HG02852 (cell line): ENCODE data around the gene UNC5CL.
A peak's percentile ranks its signal among the peaks of the same experiment; 100 is the strongest.
"Not testable (repeated sequence)": the region's sequence is repeated elsewhere in the genome, so short reads cannot be mapped to it uniquely, and the experiment has no call there.

Source experiments
- ATAC-seq: cut with Tn5 transposase; IDR thresholded peaks from one replicate; pipeline ENCODE4 v1.9.1; 2021; ENCODE audit warnings: mild to moderate bottlenecking, moderate library complexity; ENCODE audit not compliant: unreplicated experiment

The UNC5CL gene

GRCh38 chr6:41040101-41040939 lies 1.3 kb upstream of the UNC5CL start:
- no peak for ATAC-seq

DNA sequence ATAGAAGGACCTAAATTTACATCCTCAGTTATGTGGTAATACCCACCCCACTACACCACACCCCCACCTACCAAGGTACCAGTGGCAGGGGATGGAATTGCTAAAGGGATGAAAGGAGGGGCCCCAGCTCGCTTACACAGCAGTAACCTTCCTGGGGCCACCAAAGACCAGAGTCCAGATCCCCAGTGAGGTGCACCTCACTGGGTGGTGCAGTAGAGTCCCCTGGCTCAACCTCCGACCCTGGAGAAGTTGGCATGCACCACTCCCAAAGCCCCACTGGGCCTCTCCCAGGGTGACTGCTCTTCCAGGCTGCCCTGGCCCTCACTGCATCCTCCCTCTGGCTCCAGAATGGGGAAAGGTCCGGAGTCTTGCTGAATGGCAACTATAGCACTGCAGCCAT lies 816 bp downstream of the UNC5CL start:
- ATAC-seq = no peak

GRCh38 chr6:41037107-41037900 lies 1.7 kb downstream of the UNC5CL start:
- ATAC-seq = no peak

- ATAC-seq = no peak
Observed at GRCh38 chr6:41036601-41037000, 2.4 kb downstream of the UNC5CL start.

DNA sequence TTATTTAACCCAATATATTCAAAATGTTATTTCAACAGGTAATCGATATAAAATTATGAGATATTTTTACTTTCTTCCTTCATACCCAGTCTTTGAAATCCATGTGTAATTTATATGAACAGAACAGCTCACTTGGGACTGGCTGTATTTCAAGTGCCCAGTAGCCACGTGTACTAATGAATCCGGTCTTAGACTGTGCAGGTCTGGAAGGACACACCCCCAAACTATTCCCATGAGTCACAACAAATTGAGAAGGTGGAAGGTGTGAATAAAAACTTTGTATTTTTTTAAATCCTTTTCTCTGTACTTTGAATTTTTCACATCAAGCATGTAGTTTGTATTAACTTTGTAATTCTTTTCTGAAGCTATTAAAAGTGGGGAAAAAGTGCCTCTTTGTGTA lies 2.8 kb downstream of the UNC5CL start:
- no peak for ATAC-seq

GRCh38 chr6:41033776-41034175 lies 5.2 kb downstream of the UNC5CL start:
- ATAC-seq = no peak

DNA sequence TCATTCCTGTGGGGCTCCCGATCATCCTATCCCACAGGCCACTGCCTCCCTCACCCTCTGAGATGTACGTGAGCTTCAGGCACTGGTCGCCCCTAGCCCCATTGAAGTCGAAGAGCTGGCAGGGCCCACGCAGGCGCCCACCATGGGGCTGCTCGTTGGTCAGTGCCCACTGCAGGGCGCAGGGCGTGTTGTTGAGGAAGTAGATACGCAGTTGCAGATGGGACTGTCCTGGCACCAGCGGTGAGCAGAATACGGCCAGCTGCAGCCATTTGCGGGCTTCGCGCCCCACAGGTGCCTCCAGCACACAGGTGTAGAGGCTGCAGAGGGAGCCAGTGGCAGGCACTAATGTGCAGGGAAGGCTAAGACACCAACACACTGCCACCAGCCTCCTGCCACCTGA lies 6.2 kb downstream of the UNC5CL start:
- no peak for ATAC-seq

DNA sequence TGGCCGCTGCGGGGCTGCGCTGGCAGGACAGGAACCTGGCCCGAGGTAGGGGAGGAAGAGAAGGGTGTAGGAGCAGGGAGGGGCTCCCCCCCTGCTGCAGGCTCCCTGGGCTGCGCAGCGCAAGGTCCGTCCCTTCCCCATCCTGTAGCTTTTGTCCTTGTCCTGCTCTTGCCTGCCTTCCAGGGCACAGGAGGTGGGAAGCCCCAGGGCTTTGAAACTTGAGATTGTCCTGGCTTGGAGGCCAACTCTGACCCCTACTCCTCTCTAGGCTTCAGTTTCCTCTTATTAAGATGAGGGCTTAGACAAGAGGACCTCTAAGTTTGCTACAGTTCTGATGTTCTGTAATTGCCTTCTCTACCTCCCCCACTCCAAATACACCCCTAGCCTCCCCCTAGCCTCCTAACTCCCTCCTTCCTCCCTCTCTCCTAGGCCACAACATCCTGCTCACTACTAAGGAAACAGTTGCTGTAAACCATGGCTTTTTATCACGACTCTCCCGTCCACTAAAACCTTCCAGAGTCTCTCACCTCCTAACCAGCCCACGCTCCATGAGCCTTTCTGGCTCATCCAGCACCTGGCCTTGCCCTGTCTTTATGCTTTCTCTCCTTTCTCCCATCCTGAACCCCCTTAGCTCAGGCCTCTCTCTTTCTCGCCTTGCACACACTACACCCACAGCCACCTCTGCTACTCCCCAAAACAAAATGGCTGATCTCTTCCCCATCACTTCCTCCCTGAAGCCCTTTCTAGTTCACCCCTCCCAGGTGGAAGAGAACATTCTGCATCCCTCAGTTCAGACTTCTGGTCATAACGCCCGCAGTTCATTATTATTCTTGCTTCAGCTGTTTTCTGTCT lies 10.2 kb downstream of the UNC5CL start:
- peak; percentile 27 for ATAC-seq

- peak; percentile 86 for ATAC-seq
Observed at GRCh38 chr6:41027799-41028560, 11.0 kb downstream of the UNC5CL start.

- no peak for ATAC-seq
Observed at GRCh38 chr6:41027241-41027640, 11.8 kb downstream of the UNC5CL start.

- no peak for ATAC-seq
Observed at GRCh38 chr6:41025966-41026530, 13.0 kb downstream of the UNC5CL start.

DNA sequence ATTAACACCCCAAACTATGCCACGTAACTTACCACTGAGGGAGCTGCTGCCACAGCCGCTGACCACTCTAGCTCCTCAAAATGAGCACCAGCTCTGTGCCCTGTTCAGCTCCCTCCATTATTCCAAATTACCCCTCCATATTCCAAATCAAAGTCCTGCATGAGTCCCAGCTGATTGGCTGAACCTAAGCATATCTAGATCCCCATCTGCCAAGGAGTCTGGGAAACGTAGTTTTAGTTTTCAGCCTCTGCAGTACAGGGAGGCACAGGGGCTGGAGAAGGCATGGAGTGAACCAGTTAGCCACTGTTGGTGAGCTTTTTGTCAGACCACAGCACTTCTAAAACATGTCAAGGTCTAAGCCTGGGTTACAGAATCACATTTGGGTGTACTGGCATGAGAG lies 15.9 kb downstream of the UNC5CL start:
- no peak for ATAC-seq

GRCh38 chr6:41022294-41022693 lies 16.7 kb downstream of the UNC5CL start:
- no peak for ATAC-seq

GRCh38 chr6:41021832-41022231 lies 17.2 kb downstream of the UNC5CL start:
- no peak for ATAC-seq

DNA sequence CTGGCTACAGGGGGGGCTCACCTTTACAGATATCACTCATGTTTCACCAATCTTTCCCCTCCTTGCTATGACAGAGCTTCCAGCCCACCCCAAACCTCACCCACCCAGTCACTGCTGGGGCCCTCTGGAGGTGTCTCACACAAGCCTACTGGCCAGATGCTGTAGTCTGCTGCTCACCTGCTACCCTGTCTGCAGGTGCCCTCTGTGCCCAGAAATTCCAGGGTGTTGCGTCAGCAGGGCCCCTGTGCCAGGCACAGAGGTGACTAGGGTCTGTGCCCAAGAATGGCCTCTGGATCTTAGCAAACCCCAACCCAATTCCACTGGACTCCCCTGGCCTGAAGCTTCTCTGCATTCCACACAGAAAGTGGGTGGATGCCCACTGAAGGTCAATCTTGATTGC lies 21.4 kb downstream of the UNC5CL start:
- ATAC-seq = no peak

DNA sequence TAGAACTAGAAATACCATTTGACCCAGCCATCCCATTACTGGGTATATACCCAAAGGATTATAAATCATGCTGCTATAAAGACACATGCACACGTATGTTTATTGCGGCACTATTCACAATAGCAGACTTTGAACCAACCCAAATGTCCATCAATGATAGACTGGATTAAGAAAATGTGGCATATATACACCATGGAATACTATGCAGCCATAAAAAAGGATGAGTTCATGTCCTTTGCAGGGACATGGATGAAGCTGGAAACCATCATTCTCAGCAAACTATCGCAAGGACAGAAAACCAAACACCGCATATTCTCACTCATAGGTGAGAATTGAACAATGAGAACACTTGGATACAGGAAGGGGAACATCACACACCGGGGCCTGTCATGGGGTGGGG lies 23.2 kb downstream of the UNC5CL start:
- not testable (repeated sequence) for ATAC-seq

DNA sequence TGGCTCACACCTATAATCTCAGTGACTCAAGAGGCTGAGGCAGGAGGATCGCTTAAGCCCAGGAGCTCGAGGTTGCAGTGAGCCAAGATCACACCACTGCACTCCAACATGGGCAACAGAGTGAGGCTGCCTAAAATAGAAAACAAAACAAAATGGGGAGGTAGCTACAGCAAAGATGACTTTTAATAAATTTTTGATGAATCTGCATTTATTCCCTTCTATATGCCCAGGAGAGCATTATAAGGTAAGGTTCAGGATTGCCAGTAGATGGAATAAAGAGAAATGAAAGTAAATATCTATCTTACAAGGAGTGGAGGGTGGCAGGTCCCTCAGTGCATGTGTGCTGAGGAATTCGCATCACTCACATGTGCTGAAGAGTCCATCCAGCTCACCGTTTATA lies 24.2 kb downstream of the UNC5CL start:
- ATAC-seq = no peak

GRCh38 chr6:41013466-41014153 lies 25.4 kb downstream of the UNC5CL start:
- no peak for ATAC-seq

DNA sequence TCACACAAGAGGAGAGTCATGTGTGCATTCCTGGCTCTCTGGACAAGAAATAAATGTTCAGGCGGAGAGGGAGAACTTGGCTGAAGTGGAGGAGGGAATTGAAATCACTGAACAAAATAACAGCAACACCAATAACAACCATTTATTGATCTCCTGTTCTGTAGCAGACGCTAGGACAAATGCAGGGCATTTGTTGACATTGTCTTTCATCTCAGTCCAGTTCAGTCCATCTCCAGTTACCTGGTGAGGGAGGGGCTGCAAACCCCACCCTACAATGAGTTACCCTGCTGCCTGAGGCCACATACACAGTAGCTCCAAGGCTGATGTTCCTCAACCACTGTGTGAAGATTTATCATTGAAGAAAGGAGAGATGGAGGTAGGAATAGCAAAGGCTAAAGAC lies 27.3 kb downstream of the UNC5CL start:
- no peak for ATAC-seq

- no peak for ATAC-seq
Observed at GRCh38 chr6:41009669-41010068, 29.4 kb downstream of the UNC5CL start.
